Type B pancreatic cell (in vitro differentiated cells): ENCODE results near the gene TIAM1. TPM values are rescaled to one million over a fixed set of nuclear protein-coding genes. Genes with fewer than 3 reads are reported as not detected.

Experiments used
- DNase-seq: peaks from one replicate; pipeline ENCODE4 v3.0.0; 2021; ENCODE audit warnings: mixed read lengths; ENCODE audit not compliant: unreplicated experiment; ENCODE audit errors: extremely low spot score
- H3K27ac Mint-ChIP-seq: 2 replicates; pipeline ENCODE4 v1.8.0; 2021; ENCODE audit warnings: mild to moderate bottlenecking, mixed read lengths
- H3K27me3 Mint-ChIP-seq: 2 replicates; pipeline ENCODE4 v1.8.0; 2021; ENCODE audit warnings: mixed read lengths
- H3K36me3 Mint-ChIP-seq: 2 replicates; pipeline ENCODE4 v1.8.0; 2021; ENCODE audit warnings: mixed read lengths
- H3K4me1 Mint-ChIP-seq: one replicate; pipeline ENCODE4 v1.8.0; 2021; ENCODE audit warnings: mixed read lengths; ENCODE audit not compliant: unreplicated experiment
- H3K4me3 Mint-ChIP-seq: 2 replicates; pipeline ENCODE4 v1.8.0; 2021; ENCODE audit warnings: mild to moderate bottlenecking, mixed read lengths
- H3K9me3 Mint-ChIP-seq: 2 replicates; pipeline ENCODE4 v1.8.0; 2021; ENCODE audit warnings: mixed read lengths
- CTCF ChIP-seq: fragments of 200-600 bp; sonication (generic); conservative IDR thresholded peaks from 2 replicates; pipeline ENCODE4 v1.5.0; 2021; ENCODE audit warnings: antibody characterized with exemption, mild to moderate bottlenecking
- total RNA-seq: library from RNA; stranded (reverse); gene quantifications from 2 replicates; pipeline ENCODE4 v1.2.1, GENCODE V29; 2021; ENCODE audit warnings: low replicate concordance

Gene TIAM1
- total RNA-seq, 1 donor from 2014 or later, result 49.3 TPM

GRCh38 chr21:31107871-31108270 is 236.2 kb downstream of the TIAM1 start:
- no peak overlapping the region for H3K27ac Mint-ChIP-seq
- no peak for TF ChIP-seq CTCF
- H3K9me3 Mint-ChIP-seq, result peaks cover 4% of the 10 kb centered on the region
- DNase-seq, result no peak
- H3K36me3 Mint-ChIP-seq, result no peaks in the 10 kb centered on the region
- H3K4me1 Mint-ChIP-seq, result no peaks in the 10 kb centered on the region
- H3K4me3 Mint-ChIP-seq, result no peak overlapping the region
- no peaks in the 10 kb centered on the region for H3K27me3 Mint-ChIP-seq

- DNase-seq, result no peak
- H3K27me3 Mint-ChIP-seq, result no peaks in the 10 kb centered on the region
- H3K4me3 Mint-ChIP-seq, result no peak overlapping the region
- TF ChIP-seq CTCF, result no peak
- H3K9me3 Mint-ChIP-seq, result peaks cover 4% of the 10 kb centered on the region
- no peak overlapping the region for H3K27ac Mint-ChIP-seq
- H3K4me1 Mint-ChIP-seq, result no peaks in the 10 kb centered on the region
- no peaks in the 10 kb centered on the region for H3K36me3 Mint-ChIP-seq
Measured at GRCh38 chr21:31107176-31107785, 236.8 kb downstream of the TIAM1 start.

- Mint-ChIP-seq H3K27ac (no peak overlapping the region), H3K36me3 (no peaks in the 10 kb centered on the region), H3K27me3 (peaks cover 8% of the 10 kb centered on the region), H3K9me3 (peaks cover 4% of the 10 kb centered on the region), H3K4me1 (no peaks in the 10 kb centered on the region), H3K4me3 (no peak overlapping the region)
- no peak for DNase-seq
- TF ChIP-seq CTCF, result no peak
Measured at GRCh38 chr21:31103571-31104265, 240.3 kb downstream of the TIAM1 start.

- Mint-ChIP-seq H3K4me3 (no peak overlapping the region), H3K36me3 (no peaks in the 10 kb centered on the region), H3K27me3 (peaks cover 11% of the 10 kb centered on the region), H3K9me3 (peaks cover 4% of the 10 kb centered on the region), H3K27ac (no peak overlapping the region), H3K4me1 (no peaks in the 10 kb centered on the region)
- TF ChIP-seq CTCF, result no peak
- DNase-seq, result no peak
Measured at GRCh38 chr21:31103163-31103562, 240.9 kb downstream of the TIAM1 start.

- Mint-ChIP-seq H3K27me3 (peaks cover 11% of the 10 kb centered on the region), H3K4me1 (no peaks in the 10 kb centered on the region), H3K4me3 (no peak overlapping the region), H3K9me3 (no peaks in the 10 kb centered on the region), H3K36me3 (no peaks in the 10 kb centered on the region), H3K27ac (no peak overlapping the region)
- no peak for TF ChIP-seq CTCF
- DNase-seq, result no peak
Measured at GRCh38 chr21:31099122-31099521, 244.9 kb downstream of the TIAM1 start.
